OCI-LY3 (cell line): ENCODE results near the gene M1AP.

Source experiments
- CTCF ChIP-seq: fragments of 200-600, 300-600 bp; sonication (generic); IDR thresholded peaks from 2 replicates; pipeline ENCODE4 v1.5.1; 2014; ENCODE audit warnings: antibody characterized with exemption, low read length, low read depth
- EZH2phosphoT487 ChIP-seq: fragments of 200-600 bp; shearing (Covaris generic); IDR thresholded peaks from 2 replicates; pipeline ENCODE4 v1.6.1; 2018; ENCODE audit warnings: antibody characterized with exemption, mixed run types, low read depth

GRCh38 chr2:74524955-74525716 lies 123.0 kb downstream of the M1AP start:
- TF ChIP-seq CTCF (no peak), EZH2phosphoT487 (no peak)
